Upper lobe of right lung (tissue), 1 donor: Measurements from ENCODE around the gene SNED1. TPM values are rescaled to one million over a fixed set of nuclear protein-coding genes. Genes with fewer than 3 reads are reported as not detected.

ENCODE experiments used
- ATAC-seq: fragments of 200-7000 bp; cut with Tn5 transposase; one replicate; pipeline ENCODE4 v1.9.1; 2020; ENCODE audit warnings: mild to moderate bottlenecking, moderate library complexity
- DNase-seq: peaks from one replicate; pipeline ENCODE4 v3.0.0-alpha.2; 2020
- H3K27ac ChIP-seq: fragments of 200-600 bp; one replicate; pipeline ENCODE4 v1.8.0; 2022
- H3K27me3 ChIP-seq: fragments of 200-600 bp; one replicate; pipeline ENCODE4 v1.8.0; 2022; ENCODE audit warnings: mild to moderate bottlenecking
- H3K36me3 ChIP-seq: fragments of 200-600 bp; one replicate; pipeline ENCODE4 v1.8.0; 2022
- H3K4me1 ChIP-seq: fragments of 200-600 bp; one replicate; pipeline ENCODE4 v1.8.0; 2022
- H3K4me3 ChIP-seq: fragments of 200-600 bp; one replicate; pipeline ENCODE4 v1.8.0; 2022; ENCODE audit warnings: mild to moderate bottlenecking
- H3K9me3 ChIP-seq: fragments of 200-600 bp; one replicate; pipeline ENCODE4 v1.8.0; 2022
- intact Hi-C: fragments of 100-400 bp; cut with DNase I; formaldehyde crosslinking; loops from one replicate; pipeline ENCODE4 v1.11.0; 2022
- total RNA-seq: library from RNA; stranded (reverse); fragmentation: NEBNext Ultra II Directional; extraction: Animal tissue kit (Norgen Biotek cat#: 25700); gene quantifications from one replicate; pipeline ENCODE4 v1.2.1, GENCODE V29; 2021
- TF ChIP-seq, protein P1 (sequence below): fragments of 200-600 bp; IDR thresholded peaks from one replicate; pipeline ENCODE4 v1.8.0; 2022; ENCODE audit warnings: antibody characterized with exemption
- donor health status: DM: no; HTN: yes; CAD: no; lungs with severe emphysema.

SNED1 gene
- total RNA-seq, 1 donor from 2014 or later, result 38.4 TPM

GRCh38 chr2:241006412-241006811, 8.0 kb downstream of the SNED1 start:
- no peak for DNase-seq
- H3K4me3 ChIP-seq, result no peak overlapping the region
- intact Hi-C loops, result no loop called here
- H3K4me1 ChIP-seq, result peaks cover 31% of the 10 kb centered on the region
- TF ChIP-seq, protein P1, sequence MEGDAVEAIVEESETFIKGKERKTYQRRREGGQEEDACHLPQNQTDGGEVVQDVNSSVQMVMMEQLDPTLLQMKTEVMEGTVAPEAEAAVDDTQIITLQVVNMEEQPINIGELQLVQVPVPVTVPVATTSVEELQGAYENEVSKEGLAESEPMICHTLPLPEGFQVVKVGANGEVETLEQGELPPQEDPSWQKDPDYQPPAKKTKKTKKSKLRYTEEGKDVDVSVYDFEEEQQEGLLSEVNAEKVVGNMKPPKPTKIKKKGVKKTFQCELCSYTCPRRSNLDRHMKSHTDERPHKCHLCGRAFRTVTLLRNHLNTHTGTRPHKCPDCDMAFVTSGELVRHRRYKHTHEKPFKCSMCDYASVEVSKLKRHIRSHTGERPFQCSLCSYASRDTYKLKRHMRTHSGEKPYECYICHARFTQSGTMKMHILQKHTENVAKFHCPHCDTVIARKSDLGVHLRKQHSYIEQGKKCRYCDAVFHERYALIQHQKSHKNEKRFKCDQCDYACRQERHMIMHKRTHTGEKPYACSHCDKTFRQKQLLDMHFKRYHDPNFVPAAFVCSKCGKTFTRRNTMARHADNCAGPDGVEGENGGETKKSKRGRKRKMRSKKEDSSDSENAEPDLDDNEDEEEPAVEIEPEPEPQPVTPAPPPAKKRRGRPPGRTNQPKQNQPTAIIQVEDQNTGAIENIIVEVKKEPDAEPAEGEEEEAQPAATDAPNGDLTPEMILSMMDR, result no peak
- no peaks in the 10 kb centered on the region for H3K36me3 ChIP-seq
- no peak overlapping the region for H3K27ac ChIP-seq
- ATAC-seq, result no peak
- H3K9me3 ChIP-seq, result peaks cover 19% of the 10 kb centered on the region
- H3K27me3 ChIP-seq, result no peaks in the 10 kb centered on the region

DNA sequence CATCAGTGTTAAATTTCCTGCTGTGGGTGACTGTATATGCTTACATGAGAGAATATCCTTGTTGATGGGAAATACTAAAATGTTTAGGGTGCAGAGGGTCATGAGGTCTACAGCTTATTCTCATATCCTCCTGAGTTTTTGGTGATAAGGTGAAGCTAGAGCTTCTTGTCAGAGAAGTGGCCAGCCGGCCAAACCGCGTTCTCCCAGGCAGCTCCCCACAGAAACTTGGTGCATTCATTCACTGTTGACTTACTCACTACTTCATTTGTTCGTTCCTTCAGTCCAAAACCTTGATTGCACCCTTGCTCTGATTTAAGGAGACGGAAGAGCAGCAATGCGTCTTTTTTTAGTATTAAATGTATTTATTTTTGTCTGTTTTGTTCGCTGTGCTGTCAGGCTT, 8.7 kb downstream of the SNED1 start:
- Histone ChIP-seq H3K27me3 (no peaks in the 10 kb centered on the region), H3K9me3 (peaks cover 19% of the 10 kb centered on the region), H3K4me1 (peaks cover 27% of the 10 kb centered on the region), H3K27ac (no peak overlapping the region), H3K4me3 (no peak overlapping the region), H3K36me3 (no peaks in the 10 kb centered on the region)
- intact Hi-C loops, result no loop called here
- ATAC-seq, result no peak
- DNase-seq, result peak; percentile 22
- TF ChIP-seq, protein P1, result no peak

- Histone ChIP-seq H3K36me3 (no peaks in the 10 kb centered on the region), H3K4me1 (peaks cover 25% of the 10 kb centered on the region), H3K27me3 (no peaks in the 10 kb centered on the region), H3K9me3 (peaks cover 19% of the 10 kb centered on the region), H3K27ac (no peak overlapping the region), H3K4me3 (no peak overlapping the region)
- DNase-seq (peak; percentile 60), ATAC-seq (no peak)
- TF ChIP-seq, protein P1, result no peak
- intact Hi-C loops, result no loop called here
Measured at GRCh38 chr2:241007880-241008710, 9.7 kb downstream of the SNED1 start.

DNA sequence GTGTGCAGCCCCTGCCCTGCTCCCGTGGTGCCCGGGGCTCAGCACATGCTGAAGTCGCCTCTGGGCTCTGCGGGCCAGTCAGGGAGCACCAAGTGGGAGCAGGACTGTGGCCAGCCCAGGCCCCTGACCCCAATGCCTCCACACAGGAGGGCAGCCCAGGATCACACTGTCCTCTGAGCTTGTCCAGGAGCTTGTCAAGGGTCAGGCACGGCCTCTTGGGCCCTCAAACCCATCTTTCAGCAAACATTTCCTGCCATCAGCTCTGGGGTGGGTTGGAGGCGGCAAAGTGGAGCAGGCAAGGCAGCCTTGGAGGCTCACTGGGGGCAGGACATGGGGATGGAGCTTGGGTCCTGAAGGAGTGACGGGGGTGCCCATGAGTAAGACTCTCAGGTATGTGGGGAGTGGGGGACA, 10.3 kb downstream of the SNED1 start:
- ATAC-seq, result no peak
- Histone ChIP-seq H3K27me3 (no peaks in the 10 kb centered on the region), H3K4me3 (no peak overlapping the region), H3K4me1 (peaks cover 25% of the 10 kb centered on the region), H3K27ac (no peak overlapping the region), H3K36me3 (no peaks in the 10 kb centered on the region), H3K9me3 (peaks cover 16% of the 10 kb centered on the region)
- TF ChIP-seq, protein P1, result no peak
- intact Hi-C loops, result no loop called here
- no peak for DNase-seq

- H3K9me3 ChIP-seq, result peaks cover 11% of the 10 kb centered on the region
- TF ChIP-seq, protein P1, result no peak
- H3K4me1 ChIP-seq, result peaks cover 25% of the 10 kb centered on the region
- no peaks in the 10 kb centered on the region for H3K36me3 ChIP-seq
- intact Hi-C loops, result no loop called here
- ATAC-seq, result peak; percentile 3
- H3K27ac ChIP-seq, result peak overlapping the region; percentile 78
- no peak overlapping the region for H3K4me3 ChIP-seq
- no peaks in the 10 kb centered on the region for H3K27me3 ChIP-seq
- DNase-seq, result no peak
Measured at GRCh38 chr2:241009191-241009590, 10.8 kb downstream of the SNED1 start.
